HFFc6 (cell line): Measurements from ENCODE around the gene TBC1D3I. TPM values are rescaled to one million over a fixed set of nuclear protein-coding genes. Genes with fewer than 3 reads are reported as not detected.
"Not testable (repeated sequence)": the region's sequence is repeated elsewhere in the genome, so short reads cannot be mapped to it uniquely, and the experiment has no call there.

Source experiments
- DNase-seq: peaks from one replicate; pipeline ENCODE4 v3.0.0-alpha.2; 2018
- H3K27ac Mint-ChIP-seq: 2 replicates; pipeline ENCODE4 v1.8.0; 2020; ENCODE audit warnings: mild to moderate bottlenecking, mixed read lengths
- H3K27me3 Mint-ChIP-seq: 2 replicates; pipeline ENCODE4 v1.8.0; 2021; ENCODE audit warnings: mild to moderate bottlenecking, moderate library complexity, mixed read lengths; ENCODE audit not compliant: insufficient read depth
- H3K36me3 Mint-ChIP-seq: 2 replicates; pipeline ENCODE4 v1.8.0; 2021; ENCODE audit warnings: low read depth, mixed read lengths
- H3K4me1 Mint-ChIP-seq: 2 replicates; pipeline ENCODE4 v1.8.0; 2020; ENCODE audit warnings: low read depth, mixed read lengths
- H3K4me3 Mint-ChIP-seq: 2 replicates; pipeline ENCODE4 v1.8.0; 2020; ENCODE audit warnings: mild to moderate bottlenecking, moderate library complexity, mixed read lengths
- H3K9me3 Mint-ChIP-seq: 2 replicates; pipeline ENCODE4 v1.8.0; 2020; ENCODE audit warnings: mild to moderate bottlenecking, mixed read lengths
- CTCF ChIP-seq: fragments of 200-600 bp; sonication (generic); IDR thresholded peaks from 2 replicates; pipeline ENCODE4 v1.5.0; 2021; ENCODE audit warnings: antibody characterized with exemption, mild to moderate bottlenecking
- total RNA-seq, 6 experiments: library from RNA; stranded (reverse); fragmentation: NEBNext Ultra II Directional; extraction: Animal tissue kit (Norgen Biotek cat#: 25700); gene quantifications; 2 replicates in 1 of 6; 3 replicates in 5 of 6; pipeline ENCODE4 v1.2.3, GENCODE V29; 2021

TBC1D3I gene
- total RNA-seq, 6 experiments from 2014 or later: 0.24 to 0.28 TPM; not detected in 4

- H3K36me3 Mint-ChIP-seq: no peaks in the 10 kb centered on the region
- peaks cover 3% of the 10 kb centered on the region for H3K27me3 Mint-ChIP-seq
- H3K27ac Mint-ChIP-seq: no peak overlapping the region
- no peak for DNase-seq
- TF ChIP-seq CTCF: no peak
- no peak overlapping the region for H3K4me3 Mint-ChIP-seq
- no peaks in the 10 kb centered on the region for H3K4me1 Mint-ChIP-seq
- no peaks in the 10 kb centered on the region for H3K9me3 Mint-ChIP-seq
Measured at GRCh38 chr17:36209575-36209974, 54.8 kb downstream of the TBC1D3I start.

GRCh38 chr17:36207383-36207782 lies 57.0 kb downstream of the TBC1D3I start:
- not testable (repeated sequence) for H3K9me3 Mint-ChIP-seq, H3K4me3 Mint-ChIP-seq, H3K27me3 Mint-ChIP-seq, DNase-seq, H3K27ac Mint-ChIP-seq, H3K36me3 Mint-ChIP-seq, H3K4me1 Mint-ChIP-seq

- not testable (repeated sequence) for H3K4me3 Mint-ChIP-seq, DNase-seq, H3K27ac Mint-ChIP-seq, H3K4me1 Mint-ChIP-seq, H3K9me3 Mint-ChIP-seq, H3K27me3 Mint-ChIP-seq, H3K36me3 Mint-ChIP-seq
Measured at GRCh38 chr17:36206486-36206821, 57.9 kb downstream of the TBC1D3I start.

GRCh38 chr17:36205637-36206485 lies 58.5 kb downstream of the TBC1D3I start:
- no peak overlapping the region for H3K27ac Mint-ChIP-seq
- H3K4me3 Mint-ChIP-seq: no peak overlapping the region
- TF ChIP-seq CTCF: no peak
- DNase-seq: no peak
- H3K27me3 Mint-ChIP-seq: peaks cover 6% of the 10 kb centered on the region
- no peaks in the 10 kb centered on the region for H3K36me3 Mint-ChIP-seq
- H3K4me1 Mint-ChIP-seq: no peaks in the 10 kb centered on the region
- H3K9me3 Mint-ChIP-seq: no peaks in the 10 kb centered on the region

- H3K4me1 Mint-ChIP-seq: no peaks in the 10 kb centered on the region
- peaks cover 11% of the 10 kb centered on the region for H3K27me3 Mint-ChIP-seq
- TF ChIP-seq CTCF: no peak
- no peak overlapping the region for H3K27ac Mint-ChIP-seq
- DNase-seq: no peak
- no peaks in the 10 kb centered on the region for H3K36me3 Mint-ChIP-seq
- H3K9me3 Mint-ChIP-seq: no peaks in the 10 kb centered on the region
- H3K4me3 Mint-ChIP-seq: no peak overlapping the region
Measured at GRCh38 chr17:36204724-36205500, 59.5 kb downstream of the TBC1D3I start.

Other genes starting within 250 kb of the TBC1D3I start
- gene CCL23, start 246.6 kb downstream of the TBC1D3I start, total RNA-seq: not detected
- not detected for gene CCL18, start 200.3 kb downstream of the TBC1D3I start, total RNA-seq
- gene CCL3, start 174.4 kb downstream of the TBC1D3I start, total RNA-seq: not detected
- not detected for gene CCL4, start 160.7 kb downstream of the TBC1D3I start, total RNA-seq
- 1 to 10 TPM in 2 of 6 experiments, under 1 TPM in 4; 0.54 to 1.3 (median 0.80) TPM for gene TBC1D3B, start 87.9 kb downstream of the TBC1D3I start, total RNA-seq
- gene CCL3L1, start 67.8 kb downstream of the TBC1D3I start, total RNA-seq: under 1 TPM in 5 of 6 experiments, not detected in 1; 0.17 to 0.66 (median 0.46) TPM
- not detected for gene CCL4L2, start 53.5 kb downstream of the TBC1D3I start, total RNA-seq
- gene TBC1D3G, start 59.3 kb upstream of the TBC1D3I start, total RNA-seq: not detected
- not detected for gene TBC1D3H, start 123.9 kb upstream of the TBC1D3I start, total RNA-seq
- gene ZNHIT3, start 222.1 kb upstream of the TBC1D3I start, total RNA-seq: 10 to 100 TPM; 26.7 to 32.2 (median 29.6) TPM